HL-60 (cell line): ENCODE results near the gene GDAP2.

ENCODE experiments used
- CTCF ChIP-seq: IDR thresholded peaks from one replicate; pipeline ENCODE4 v1.5.1; 2011; ENCODE audit warnings: low read length, control low read depth, inconsistent platforms; ENCODE audit not compliant: insufficient read depth
- GABPA ChIP-seq: IDR thresholded peaks from 2 replicates; pipeline ENCODE4 v1.6.1; 2012; ENCODE audit warnings: low read depth
- POLR2AphosphoS5 ChIP-seq: IDR thresholded peaks from 2 replicates; pipeline ENCODE4 v1.6.1; 2012; ENCODE audit warnings: low read depth
- REST ChIP-seq: IDR thresholded peaks from 2 replicates; pipeline ENCODE4 v1.6.1; 2012; ENCODE audit warnings: low read depth; ENCODE audit not compliant: insufficient replicate concordance

GRCh38 chr1:117821774-117822482, 107.5 kb downstream of the GDAP2 start:
- no peak for TF ChIP-seq CTCF
- TF ChIP-seq POLR2AphosphoS5 = no peak
- no peak for TF ChIP-seq REST
- no peak for TF ChIP-seq GABPA
